Keratinocyte (primary cell): Measurements from ENCODE around the gene WNK4. TPM values are rescaled to one million over a fixed set of nuclear protein-coding genes. Genes with fewer than 3 reads are reported as not detected.

Source experiments
- DNase-seq: peaks from one replicate; pipeline ENCODE4 v3.0.0-alpha.2; 2011; ENCODE audit warnings: low read depth, missing footprints, low spot score
- FAIRE-seq: peaks from 2 replicates; lab custom pipeline; 2011; peaks lifted over from hg19 to GRCh38; lab: Jason Lieb, UNC
- H2AFZ ChIP-seq: 2 replicates; pipeline ENCODE4 v1.6.0; 2012; ENCODE audit warnings: low read length, control low read depth, inconsistent platforms; ENCODE audit not compliant: control insufficient read depth
- H3K27ac ChIP-seq: 2 replicates; pipeline ENCODE4 v1.5.1; 2011; ENCODE audit warnings: low read length; ENCODE audit not compliant: control insufficient read depth, insufficient read depth
- H3K27me3 ChIP-seq: 3 replicates; pipeline ENCODE4 v1.6.0; 2011; ENCODE audit warnings: low read length; ENCODE audit not compliant: control insufficient read depth, insufficient read depth; ENCODE audit errors: extremely low read depth
- H3K36me3 ChIP-seq, 2 experiments: 2 replicates in 1 of 2; 3 replicates in 1 of 2; pipeline ENCODE4 v1.5.1; 2011; ENCODE audit warnings: low read length in 2 of 2, mild to moderate bottlenecking in 1 of 2; ENCODE audit not compliant: control insufficient read depth in 2 of 2, insufficient read depth in 2 of 2; ENCODE audit errors: extremely low read depth in 1 of 2
- H3K4me1 ChIP-seq: 3 replicates; pipeline ENCODE4 v1.5.1; 2011; ENCODE audit warnings: low read length; ENCODE audit not compliant: control insufficient read depth, insufficient read depth; ENCODE audit errors: extremely low read depth
- H3K4me2 ChIP-seq: 3 replicates; pipeline ENCODE4 v1.6.0; 2011; ENCODE audit warnings: low read depth, low read length; ENCODE audit not compliant: control insufficient read depth, insufficient read depth; ENCODE audit errors: extremely low read depth
- H3K4me3 ChIP-seq, 3 experiments: fragments of 200-600 bp in 1 of 3; sonication (generic) in 1 of 3; 2 replicates in 2 of 3; 3 replicates in 1 of 3; pipeline ENCODE4 v1.5.1; 2011 to 2016; ENCODE audit warnings: low read length in 3 of 3, mild to moderate bottlenecking in 3 of 3, control low read depth in 2 of 3, inconsistent platforms in 1 of 3, low read depth in 1 of 3, mixed read lengths in 1 of 3, mixed run types in 1 of 3, moderate library complexity in 1 of 3; ENCODE audit not compliant: control insufficient read depth in 2 of 3, insufficient read depth in 2 of 3; ENCODE audit errors: extremely low read depth in 1 of 3
- H3K79me2 ChIP-seq: 2 replicates; pipeline ENCODE4 v1.6.0; 2012; ENCODE audit warnings: low read length; ENCODE audit not compliant: control insufficient read depth, insufficient read depth
- H3K9ac ChIP-seq: 3 replicates; pipeline ENCODE4 v1.6.0; 2011; ENCODE audit warnings: low read length; ENCODE audit not compliant: control insufficient read depth, insufficient read depth; ENCODE audit errors: extremely low read depth
- H3K9me1 ChIP-seq: 3 replicates; pipeline ENCODE4 v1.6.0; 2011; ENCODE audit warnings: low read length; ENCODE audit not compliant: control insufficient read depth, insufficient read depth; ENCODE audit errors: extremely low read depth
- H3K9me3 ChIP-seq: 2 replicates; pipeline ENCODE4 v1.5.1; 2012; ENCODE audit warnings: low read depth, low read length; ENCODE audit not compliant: control insufficient read depth
- H4K20me1 ChIP-seq: 3 replicates; pipeline ENCODE4 v1.6.0; 2011; ENCODE audit warnings: low read length; ENCODE audit not compliant: control insufficient read depth, insufficient read depth; ENCODE audit errors: extremely low read depth
- CTCF ChIP-seq, 3 experiments: IDR thresholded peaks in 1 of 3; conservative IDR thresholded peaks in 1 of 3; optimal IDR thresholded peaks in 1 of 3; 2 replicates in 2 of 3; 3 replicates in 1 of 3; pipeline versions ENCODE3 to v1.5.1; 2011; ENCODE audit warnings: low read length in 3 of 3, mild to moderate bottlenecking in 3 of 3, moderate library complexity in 2 of 3, control low read depth in 1 of 3, inconsistent platforms in 1 of 3; ENCODE audit not compliant: insufficient read depth in 2 of 3; ENCODE audit errors: extremely low read depth in 1 of 3
- EZH2 ChIP-seq: IDR thresholded peaks from one replicate; pipeline ENCODE4 v1.6.1; 2012; ENCODE audit warnings: inconsistent platforms, mild to moderate bottlenecking, low read length, moderate library complexity
- dilution Hi-C: fragments of 300-500 bp; cut with MboI; formaldehyde crosslinking; loops from one replicate; pipeline ENCODE4 v1.7.0; 2020; ENCODE audit warnings: low sequenced_read_pairs; ENCODE audit not compliant: extremely low pct_ligation_motif_present
- polyA plus RNA-seq, 5 experiments: library from polyadenylated mRNA; depleted of rRNA in 3 of 5; stranded (reverse) in 3 of 5; stranded (forward) in 1 of 5; unstranded in 1 of 5; fragments of >200 nt; gene quantifications; 1 replicate in 1 of 5; 2 replicates in 3 of 5; 3 replicates in 1 of 5; pipeline versions ENCODE4 v1.2.1 to v1.2.3, GENCODE V29; 2011 to 2012; ENCODE audit warnings: missing spikeins in 2 of 5, low read depth in 1 of 5, low replicate concordance in 1 of 5

WNK4 gene
- polyA plus RNA-seq, 1 donor (not counting 4 experiments of a cell fraction or from before 2014, with no cell fraction given) = 0.04 TPM

GRCh38 chr17:42778570-42778969 lies 1.8 kb upstream of the WNK4 start:
- H3K4me3 ChIP-seq = no peak overlapping the region
- H3K27me3 ChIP-seq = peaks cover 12% of the 10 kb centered on the region
- no peaks in the 10 kb centered on the region for H3K9me3 ChIP-seq
- H3K27ac ChIP-seq = no peak overlapping the region
- no peak overlapping the region for H3K9ac ChIP-seq
- H4K20me1 ChIP-seq = no peaks in the 10 kb centered on the region
- no peak overlapping the region for H3K4me2 ChIP-seq
- dilution Hi-C loops = no loop called here
- H2AFZ ChIP-seq = no peak overlapping the region
- H3K9me1 ChIP-seq = no peaks in the 10 kb centered on the region
- DNase-seq = no peak
- H3K36me3 ChIP-seq = peaks cover 23 to 28% of the 10 kb centered on the region in 2 experiments
- no peak for FAIRE-seq
- H3K79me2 ChIP-seq = peaks cover 4% of the 10 kb centered on the region
- TF ChIP-seq EZH2 (no peak), CTCF (optimal IDR thresholded peaks at IDR 0.05 in 1 of 3, IDR thresholded peaks at IDR 0.05 in 1 of 3, conservative IDR thresholded peaks at IDR 0.05 in 1 of 3; ENCODE audit: extremely low read depth in 1 of 3, insufficient read depth in 2 of 3, low read length in 3 of 3) (no peak)
- H3K4me1 ChIP-seq = peaks cover 17% of the 10 kb centered on the region

GRCh38 chr17:42779304-42779935 lies 990 bp upstream of the WNK4 start:
- no peak overlapping the region for H3K4me3 ChIP-seq
- no peak overlapping the region for H3K4me2 ChIP-seq
- H3K4me1 ChIP-seq = peaks cover 20% of the 10 kb centered on the region
- H3K9ac ChIP-seq = no peak overlapping the region
- TF ChIP-seq EZH2 (no peak), CTCF (optimal IDR thresholded peaks at IDR 0.05 in 1 of 3, IDR thresholded peaks at IDR 0.05 in 1 of 3, conservative IDR thresholded peaks at IDR 0.05 in 1 of 3; ENCODE audit: extremely low read depth in 1 of 3, insufficient read depth in 2 of 3, low read length in 3 of 3) (no peak)
- no peaks in the 10 kb centered on the region for H3K79me2 ChIP-seq
- dilution Hi-C loops = no loop called here
- no peaks in the 10 kb centered on the region for H4K20me1 ChIP-seq
- no peaks in the 10 kb centered on the region for H3K9me3 ChIP-seq
- H2AFZ ChIP-seq = no peak overlapping the region
- no peaks in the 10 kb centered on the region for H3K9me1 ChIP-seq
- peaks cover 23 to 26% of the 10 kb centered on the region in 2 experiments for H3K36me3 ChIP-seq
- peaks cover 18% of the 10 kb centered on the region for H3K27me3 ChIP-seq
- DNase-seq (no peak), FAIRE-seq (no peak)
- H3K27ac ChIP-seq = no peak overlapping the region
